ENCODE data around the gene CRYL1. TPM values are rescaled to one million over a fixed set of nuclear protein-coding genes. Genes with fewer than 3 reads are reported as not detected.

CRYL1 gene
- total RNA-seq, 1 experiment from 2014 or later: 0.20 TPM

DNA sequence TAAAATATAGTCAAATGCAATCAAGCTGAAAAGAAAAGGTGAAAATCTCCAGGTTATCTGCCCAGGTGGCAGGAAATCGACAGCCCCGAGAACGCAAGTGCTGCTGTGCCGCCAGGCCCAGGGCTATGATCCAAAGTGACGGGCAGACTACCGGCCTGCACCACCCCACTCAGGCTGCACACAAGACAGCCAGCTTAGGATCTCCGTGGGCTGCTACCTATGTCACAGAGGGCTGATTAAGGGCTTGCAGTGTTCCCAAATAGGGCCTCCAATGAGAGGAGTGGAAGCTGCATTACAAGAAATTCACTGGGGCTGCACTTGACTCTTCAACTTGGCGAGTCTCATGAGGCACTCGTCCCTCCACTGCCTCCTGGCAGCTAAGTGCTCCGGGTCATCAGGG, 121.8 kb downstream of the CRYL1 start:
- Histone ChIP-seq H3K4me3 (no peak overlapping the region), H3K4me1 (no peaks in the 10 kb centered on the region), H3K27ac (no peak overlapping the region), H3K36me3 (no peaks in the 10 kb centered on the region), H3K9me3 (replicated peaks) (no peaks in the 10 kb centered on the region), H3K27me3 (peaks cover 9% of the 10 kb centered on the region)
- no peak for DNase-seq

- Histone ChIP-seq H3K27me3 (peaks cover 9% of the 10 kb centered on the region), H3K9me3 (replicated peaks) (no peaks in the 10 kb centered on the region), H3K27ac (no peak overlapping the region), H3K4me1 (no peaks in the 10 kb centered on the region), H3K36me3 (no peaks in the 10 kb centered on the region), H3K4me3 (no peak overlapping the region)
- no peak for DNase-seq
Measured at GRCh38 chr13:20402881-20403280, 122.8 kb downstream of the CRYL1 start.

DNA sequence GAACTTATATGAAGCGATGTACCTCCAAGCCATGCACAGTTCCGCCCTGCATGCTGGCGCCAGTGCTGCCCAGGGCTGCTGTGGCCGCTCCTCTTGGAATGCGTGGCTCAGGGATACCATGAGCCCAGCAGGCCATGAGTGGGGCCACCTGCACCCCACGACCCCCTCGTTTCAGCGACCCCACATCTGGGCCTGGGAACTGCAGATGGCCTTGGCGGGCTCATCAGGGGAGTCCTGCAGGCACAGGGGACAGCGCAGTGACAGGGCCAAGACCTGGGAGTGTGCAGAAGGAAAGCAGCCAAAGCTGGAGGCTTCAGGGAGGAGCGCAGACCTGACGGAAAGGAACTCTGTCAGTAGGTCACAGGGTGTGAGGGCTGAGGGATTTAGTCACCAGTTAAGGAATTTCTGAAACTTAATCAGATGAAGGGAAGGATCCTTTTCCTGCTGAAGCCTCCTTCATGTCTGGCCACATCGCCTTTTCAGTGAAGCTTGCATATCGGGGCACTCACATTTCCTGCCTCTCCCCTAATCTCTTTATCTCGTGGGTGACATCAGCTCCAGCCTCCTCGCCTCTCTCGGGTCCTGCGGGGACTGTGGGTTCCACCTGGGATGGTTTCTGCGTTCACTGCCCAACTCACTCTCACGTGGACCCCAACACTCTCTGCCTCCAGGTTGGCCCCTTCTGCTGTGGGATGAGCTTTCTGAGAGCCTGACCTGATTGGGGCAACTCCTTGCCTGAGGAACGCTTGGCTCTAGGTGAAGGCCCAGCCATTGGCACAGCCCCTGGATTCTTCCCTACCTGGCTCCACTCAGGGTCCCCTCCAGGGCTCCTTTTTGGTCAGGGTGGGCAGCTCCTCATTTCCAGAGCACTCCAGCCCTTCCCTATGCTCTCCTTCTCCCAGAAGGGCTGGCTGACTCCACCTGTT, 123.5 kb downstream of the CRYL1 start:
- no peak for DNase-seq
- no peaks in the 10 kb centered on the region for H3K9me3 ChIP-seq (replicated peaks)
- H3K27ac ChIP-seq: no peak overlapping the region
- no peaks in the 10 kb centered on the region for H3K36me3 ChIP-seq
- H3K27me3 ChIP-seq: peaks cover 4% of the 10 kb centered on the region
- no peaks in the 10 kb centered on the region for H3K4me1 ChIP-seq
- H3K4me3 ChIP-seq: no peak overlapping the region

DNA sequence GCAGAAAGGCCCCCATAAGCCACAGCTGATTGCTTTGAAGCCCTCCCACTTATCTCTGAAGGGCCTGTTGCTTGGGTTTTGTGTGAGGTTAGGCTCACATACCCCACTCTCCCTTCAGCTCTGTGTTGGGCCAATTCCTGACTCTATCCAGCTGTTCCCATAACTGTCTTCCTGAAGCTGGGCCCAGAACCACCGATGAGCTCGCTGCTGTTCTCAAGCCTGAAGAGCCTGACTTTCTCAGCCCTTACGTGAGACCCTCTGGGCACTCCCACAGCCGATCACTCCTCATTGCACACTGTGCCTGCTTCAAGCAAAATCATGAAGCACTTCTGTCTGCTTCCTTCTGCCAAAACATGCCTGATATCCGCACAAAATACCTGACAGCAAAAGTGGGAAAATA, 124.1 kb downstream of the CRYL1 start:
- Histone ChIP-seq H3K9me3 (replicated peaks) (no peaks in the 10 kb centered on the region), H3K27ac (no peak overlapping the region), H3K4me1 (no peaks in the 10 kb centered on the region), H3K36me3 (no peaks in the 10 kb centered on the region), H3K4me3 (no peak overlapping the region), H3K27me3 (peaks cover 3% of the 10 kb centered on the region)
- no peak for DNase-seq

DNA sequence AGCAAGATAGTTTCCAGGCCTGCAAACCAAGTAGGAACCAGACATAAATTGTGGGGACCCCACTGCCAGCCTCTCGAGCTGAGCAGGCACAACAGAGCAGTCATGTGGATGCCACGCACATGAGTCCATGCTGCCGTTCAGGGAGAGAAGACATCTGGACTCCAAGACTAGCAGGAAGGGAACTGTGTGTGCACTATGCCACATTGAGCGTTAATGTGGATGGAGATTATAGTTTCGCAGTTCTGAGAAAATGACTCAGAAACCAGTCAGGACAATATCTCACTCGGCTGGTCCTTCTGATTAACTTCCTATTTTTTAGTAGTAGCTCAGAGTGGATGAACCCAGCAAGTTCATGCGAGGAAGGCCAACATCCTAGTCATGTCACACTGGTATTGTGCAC, 124.9 kb downstream of the CRYL1 start:
- Histone ChIP-seq H3K9me3 (replicated peaks) (no peaks in the 10 kb centered on the region), H3K27ac (no peak overlapping the region), H3K36me3 (no peaks in the 10 kb centered on the region), H3K4me1 (no peaks in the 10 kb centered on the region), H3K4me3 (no peak overlapping the region), H3K27me3 (no peaks in the 10 kb centered on the region; the same call in 1 of the 2 replicates)
- no peak for DNase-seq

GRCh38 chr13:20399961-20400360, 125.7 kb downstream of the CRYL1 start:
- Histone ChIP-seq H3K27me3 (no peaks in the 10 kb centered on the region), H3K4me1 (no peaks in the 10 kb centered on the region)
- no peak for DNase-seq

GRCh38 chr13:20399515-20399914, 126.1 kb downstream of the CRYL1 start:
- H3K9me3 ChIP-seq (replicated peaks): no peaks in the 10 kb centered on the region
- DNase-seq: no peak
- no peaks in the 10 kb centered on the region for H3K27me3 ChIP-seq
- no peak overlapping the region for H3K4me3 ChIP-seq
- H3K36me3 ChIP-seq: no peaks in the 10 kb centered on the region
- H3K4me1 ChIP-seq: no peaks in the 10 kb centered on the region
- no peak overlapping the region for H3K27ac ChIP-seq

More at GRCh38 chr13:20399961-20400360, 125.7 kb downstream of the CRYL1 start:
- Histone ChIP-seq H3K4me3 (no peak overlapping the region), H3K27ac (no peak overlapping the region), H3K36me3 (no peaks in the 10 kb centered on the region), H3K9me3 (replicated peaks) (no peaks in the 10 kb centered on the region)

- Histone ChIP-seq H3K27me3 (no peaks in the 10 kb centered on the region), H3K27ac (no peak overlapping the region), H3K9me3 (replicated peaks) (no peaks in the 10 kb centered on the region), H3K4me1 (no peaks in the 10 kb centered on the region), H3K4me3 (no peak overlapping the region), H3K36me3 (no peaks in the 10 kb centered on the region)
- no peak for DNase-seq
Measured at GRCh38 chr13:20398459-20398858, 127.2 kb downstream of the CRYL1 start.

DNA sequence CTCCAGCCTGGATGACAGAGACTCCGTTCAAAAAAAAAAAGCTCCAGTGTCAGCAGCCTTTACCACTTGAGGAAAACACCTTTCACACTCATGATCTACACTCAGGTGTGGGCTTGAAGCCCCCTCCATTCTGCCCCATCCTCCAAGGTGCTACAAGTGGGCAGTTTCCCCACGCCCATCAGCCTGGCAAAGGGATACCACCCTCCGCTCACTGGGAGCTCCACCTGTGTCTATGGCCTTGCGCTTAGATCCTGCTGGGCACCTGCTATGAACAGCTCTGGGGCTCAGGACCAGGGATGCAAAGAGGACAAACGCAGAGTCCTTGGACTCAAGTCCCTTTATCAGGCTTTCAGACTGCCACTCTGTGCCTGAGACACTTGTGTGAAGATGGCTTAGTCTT, 127.8 kb downstream of the CRYL1 start:
- Histone ChIP-seq H3K36me3 (no peaks in the 10 kb centered on the region), H3K27me3 (no peaks in the 10 kb centered on the region), H3K27ac (no peak overlapping the region), H3K9me3 (replicated peaks) (no peaks in the 10 kb centered on the region), H3K4me1 (no peaks in the 10 kb centered on the region), H3K4me3 (no peak overlapping the region)
- DNase-seq: no peak

- no peaks in the 10 kb centered on the region for H3K36me3 ChIP-seq
- H3K27ac ChIP-seq: no peak overlapping the region
- no peak for DNase-seq
- no peaks in the 10 kb centered on the region for H3K4me1 ChIP-seq
- H3K4me3 ChIP-seq: no peak overlapping the region
- H3K27me3 ChIP-seq: no peaks in the 10 kb centered on the region
- H3K9me3 ChIP-seq (replicated peaks): no peaks in the 10 kb centered on the region
Measured at GRCh38 chr13:20395061-20395916, 130.4 kb downstream of the CRYL1 start.

- no peaks in the 10 kb centered on the region for H3K9me3 ChIP-seq (replicated peaks)
- no peaks in the 10 kb centered on the region for H3K27me3 ChIP-seq
- no peak overlapping the region for H3K27ac ChIP-seq
- no peak overlapping the region for H3K4me3 ChIP-seq
- no peaks in the 10 kb centered on the region for H3K36me3 ChIP-seq
- DNase-seq: no peak
- no peaks in the 10 kb centered on the region for H3K4me1 ChIP-seq
Measured at GRCh38 chr13:20394506-20394905, 131.2 kb downstream of the CRYL1 start.

- no peaks in the 10 kb centered on the region for H3K36me3 ChIP-seq
- H3K4me1 ChIP-seq: no peaks in the 10 kb centered on the region
- H3K27me3 ChIP-seq: no peaks in the 10 kb centered on the region
Measured at GRCh38 chr13:20394169-20394501, 131.5 kb downstream of the CRYL1 start.

DNA sequence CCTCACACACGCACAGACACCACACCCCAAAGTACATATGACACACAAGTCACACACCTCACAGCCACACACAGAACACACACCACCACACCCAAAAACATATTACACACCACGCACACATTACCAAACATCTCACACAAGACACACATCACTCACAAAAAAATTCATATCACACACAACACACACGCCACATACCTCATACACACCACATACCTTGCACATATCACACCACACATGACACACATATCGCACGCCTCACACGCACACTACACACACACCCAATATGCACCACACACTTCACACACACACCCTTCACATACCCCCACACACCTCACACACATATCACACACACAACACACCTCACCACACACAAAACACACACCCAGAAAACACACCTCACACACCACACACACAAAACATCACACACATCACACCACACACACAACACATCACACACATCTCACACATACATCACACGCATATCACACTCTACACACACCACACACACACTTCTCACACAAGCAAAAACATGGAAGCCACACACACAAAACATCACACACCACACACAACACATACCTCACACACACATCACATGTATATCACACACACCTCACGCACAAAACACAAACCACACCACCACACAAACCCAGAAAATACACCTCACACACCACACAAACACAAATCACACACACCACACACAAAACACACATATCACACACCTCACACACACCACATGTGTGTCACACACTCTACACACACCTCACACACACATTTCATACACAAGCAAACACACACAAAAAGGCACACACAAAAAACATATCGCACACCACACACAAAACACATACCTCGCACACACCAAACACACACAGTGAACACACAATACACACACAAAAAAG, 132.1 kb downstream of the CRYL1 start:
- H3K27ac ChIP-seq: no peak overlapping the region
- no peaks in the 10 kb centered on the region for H3K4me1 ChIP-seq
- H3K4me3 ChIP-seq: no peak overlapping the region
- H3K9me3 ChIP-seq (replicated peaks): no peaks in the 10 kb centered on the region
- H3K36me3 ChIP-seq: no peaks in the 10 kb centered on the region
- DNase-seq: no peak
- H3K27me3 ChIP-seq: no peaks in the 10 kb centered on the region

More at GRCh38 chr13:20394169-20394501, 131.5 kb downstream of the CRYL1 start:
- DNase-seq: no peak
- no peak overlapping the region for H3K27ac ChIP-seq
- no peak overlapping the region for H3K4me3 ChIP-seq
- no peaks in the 10 kb centered on the region for H3K9me3 ChIP-seq (replicated peaks)

- H3K36me3 ChIP-seq: no peaks in the 10 kb centered on the region
- no peaks in the 10 kb centered on the region for H3K27me3 ChIP-seq
- H3K27ac ChIP-seq: no peak overlapping the region
- H3K4me1 ChIP-seq: no peaks in the 10 kb centered on the region
- no peak for DNase-seq
- no peak overlapping the region for H3K4me3 ChIP-seq
- H3K9me3 ChIP-seq (replicated peaks): no peaks in the 10 kb centered on the region
Measured at GRCh38 chr13:20392530-20392929, 133.1 kb downstream of the CRYL1 start.

All from SJCRH30 (cell line).